HG02610 (cell line): ENCODE measurements around the gene CHD5.

ENCODE experiments used
- ATAC-seq: cut with Tn5 transposase; IDR thresholded peaks from one replicate; pipeline ENCODE4 v1.9.1; 2021; ENCODE audit warnings: mild to moderate bottlenecking, moderate library complexity; ENCODE audit not compliant: unreplicated experiment

CHD5 gene

DNA sequence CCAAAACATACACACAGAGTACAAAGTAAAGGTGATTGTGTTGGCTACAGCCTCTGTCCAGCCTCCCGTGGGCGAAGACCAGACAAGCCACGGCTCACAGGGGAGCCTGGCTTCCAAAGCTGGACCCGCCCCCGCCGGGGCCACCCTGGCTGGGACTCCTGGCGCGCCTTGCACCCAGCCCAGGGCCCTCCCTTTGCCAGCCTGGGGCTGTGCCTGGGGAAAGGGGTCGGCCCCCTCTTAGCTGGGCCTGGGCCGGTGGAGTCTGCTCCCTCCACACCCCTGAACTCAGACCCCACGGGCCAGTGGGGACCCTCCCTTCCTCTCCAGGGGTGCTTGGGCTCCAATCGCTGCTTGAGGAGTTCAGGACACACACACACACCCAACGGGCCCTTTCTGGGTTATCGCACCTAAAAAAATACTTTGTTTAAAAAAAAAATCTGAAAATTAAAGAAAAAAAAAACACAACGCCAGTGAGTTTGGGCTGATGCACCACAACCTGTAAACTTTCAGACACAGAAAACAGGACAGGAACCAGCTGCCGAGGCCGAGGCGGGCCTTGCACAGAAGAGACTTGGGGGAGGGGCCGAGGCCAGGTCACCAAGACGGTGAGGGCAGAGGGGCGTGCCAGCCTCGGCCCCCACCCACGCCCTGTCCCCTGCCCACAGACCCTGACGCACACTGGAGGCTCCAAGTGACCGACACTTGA lies 78.1 kb downstream of the CHD5 start:
- no peak for ATAC-seq

DNA sequence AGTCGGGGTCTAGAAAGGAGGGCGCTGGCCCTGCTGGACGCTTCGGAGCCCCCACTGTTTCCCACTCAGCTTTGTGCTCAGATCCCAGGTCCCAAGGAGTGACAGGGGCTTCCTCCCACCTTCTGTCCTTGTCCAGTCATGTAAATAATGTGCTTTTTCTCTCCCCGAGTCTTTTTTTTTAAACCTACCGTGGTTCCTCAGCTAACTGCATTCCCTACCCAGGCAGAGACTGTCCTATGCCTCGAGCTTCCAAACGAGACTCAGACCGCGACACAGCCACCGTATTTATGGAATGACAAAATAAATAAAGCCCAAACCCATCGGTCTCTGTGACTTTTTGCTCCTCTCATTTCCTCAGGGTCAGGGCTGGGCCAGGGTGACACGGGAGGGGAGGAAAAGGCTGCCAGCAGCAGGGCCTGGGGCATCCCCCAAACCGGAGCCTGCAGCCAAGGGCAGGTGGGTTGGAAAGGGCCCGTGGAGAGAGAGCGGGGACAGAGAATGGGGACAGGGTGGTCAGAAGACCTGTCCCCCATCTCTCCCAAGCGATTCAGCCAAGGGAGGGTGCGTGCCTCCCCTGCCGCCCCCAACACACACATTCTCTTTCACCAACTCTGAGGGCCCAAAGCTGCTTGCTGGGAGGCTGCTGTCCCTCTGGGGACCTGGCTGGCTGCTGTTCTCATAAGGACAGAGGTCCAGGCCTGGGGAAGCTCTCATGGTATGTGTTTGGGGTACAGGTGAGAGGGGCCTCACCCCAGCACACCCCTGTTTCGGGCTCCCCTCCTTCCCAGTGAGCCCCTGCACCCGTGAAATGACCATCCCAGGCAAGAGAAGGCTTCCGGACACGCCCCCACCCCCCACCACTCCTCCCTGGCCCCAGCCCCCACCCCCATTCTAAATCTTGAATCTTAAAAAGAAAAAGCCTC lies 79.0 kb downstream of the CHD5 start:
- no peak for ATAC-seq

DNA sequence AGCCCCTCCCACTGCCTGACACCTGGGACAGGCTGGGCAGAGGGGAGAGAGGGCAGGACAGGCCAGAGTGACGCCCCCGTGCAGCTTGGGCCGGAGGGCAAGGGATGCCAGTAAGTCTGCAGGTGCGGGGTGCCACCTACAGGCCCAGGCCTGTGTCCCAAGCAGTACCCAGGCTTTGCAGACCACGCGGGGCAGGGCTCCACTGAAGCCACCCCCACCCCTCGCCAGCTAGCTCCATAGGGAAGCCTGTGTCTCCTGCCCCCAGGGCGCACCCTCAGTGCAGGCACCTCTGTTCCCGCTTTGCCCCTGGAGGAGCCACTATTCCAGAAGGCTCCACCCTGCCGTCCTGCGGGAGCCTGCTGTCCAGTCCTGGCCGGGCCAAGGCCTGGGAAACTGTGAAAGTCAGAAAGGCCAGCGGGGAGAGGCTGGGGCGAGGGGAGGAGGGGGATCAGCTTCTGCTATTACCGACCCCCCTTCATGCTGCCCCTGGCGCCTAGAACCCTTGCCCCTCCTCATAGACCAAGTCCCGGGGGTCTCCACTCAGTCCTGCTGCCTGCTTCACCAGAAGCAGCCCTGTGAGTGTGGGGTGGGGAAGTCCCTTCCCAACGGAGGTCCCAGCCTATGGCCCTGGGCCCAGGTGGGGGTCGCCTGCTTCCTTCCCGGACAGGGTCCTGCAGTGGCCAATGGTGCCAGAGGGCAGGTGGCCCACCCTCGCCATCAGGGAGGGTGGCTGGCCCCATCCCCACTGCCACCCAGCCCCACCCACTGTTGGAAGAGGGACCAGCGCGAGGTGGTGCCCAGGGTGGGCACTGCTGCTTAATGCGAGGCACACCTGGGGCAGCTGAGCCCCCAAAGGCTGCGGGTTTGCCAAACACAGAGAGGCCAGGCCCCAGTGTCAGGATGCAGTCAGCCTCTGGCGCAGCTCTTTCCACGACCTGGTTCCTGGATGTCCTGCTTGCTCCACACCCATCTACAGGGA lies 80.0 kb downstream of the CHD5 start:
- ATAC-seq: no peak

GRCh38 chr1:6099297-6099696 lies 80.8 kb downstream of the CHD5 start:
- ATAC-seq: no peak

- no peak for ATAC-seq
Observed at GRCh38 chr1:6098303-6099215, 81.6 kb downstream of the CHD5 start.

GRCh38 chr1:6097824-6098223 lies 82.3 kb downstream of the CHD5 start:
- no peak for ATAC-seq

GRCh38 chr1:6097117-6097595 lies 83.0 kb downstream of the CHD5 start:
- ATAC-seq: no peak

- ATAC-seq: no peak
Observed at GRCh38 chr1:6096243-6097116, 83.6 kb downstream of the CHD5 start.

GRCh38 chr1:6095511-6096242 lies 84.4 kb downstream of the CHD5 start:
- ATAC-seq: no peak

DNA sequence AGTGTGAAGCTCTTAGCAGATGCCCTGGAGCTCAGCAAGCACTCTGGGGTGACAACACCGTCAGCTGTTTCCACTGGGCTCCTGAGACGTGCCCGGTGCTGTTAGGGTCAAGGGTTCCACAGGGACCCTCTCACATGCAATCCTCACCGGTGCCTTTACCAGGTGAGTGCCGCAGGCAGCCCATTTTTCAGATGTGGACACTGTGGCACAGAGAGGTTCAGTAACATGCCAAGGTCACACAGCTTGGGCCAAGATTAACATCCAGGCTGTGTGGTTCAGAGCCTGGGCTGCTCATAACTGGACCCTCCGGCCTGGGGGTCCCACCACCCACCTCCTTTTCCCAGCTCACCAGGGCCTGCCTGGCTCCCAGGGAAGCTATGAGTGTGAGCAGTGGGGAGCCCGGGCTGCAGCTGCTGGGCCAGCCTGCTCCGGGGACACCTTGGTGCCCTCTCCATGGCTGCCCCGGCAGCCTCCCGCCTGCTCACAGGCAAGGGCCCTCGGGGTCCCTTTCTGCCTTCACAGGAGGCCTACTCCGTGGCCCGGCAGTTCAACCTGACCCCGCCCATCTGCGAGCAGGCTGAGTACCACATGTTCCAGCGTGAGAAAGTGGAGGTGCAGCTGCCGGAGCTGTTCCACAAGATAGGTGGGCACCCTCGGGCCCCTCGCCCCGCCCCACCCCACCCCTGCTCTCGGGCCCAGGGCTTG lies 85.2 kb downstream of the CHD5 start:
- ATAC-seq: no peak

DNA sequence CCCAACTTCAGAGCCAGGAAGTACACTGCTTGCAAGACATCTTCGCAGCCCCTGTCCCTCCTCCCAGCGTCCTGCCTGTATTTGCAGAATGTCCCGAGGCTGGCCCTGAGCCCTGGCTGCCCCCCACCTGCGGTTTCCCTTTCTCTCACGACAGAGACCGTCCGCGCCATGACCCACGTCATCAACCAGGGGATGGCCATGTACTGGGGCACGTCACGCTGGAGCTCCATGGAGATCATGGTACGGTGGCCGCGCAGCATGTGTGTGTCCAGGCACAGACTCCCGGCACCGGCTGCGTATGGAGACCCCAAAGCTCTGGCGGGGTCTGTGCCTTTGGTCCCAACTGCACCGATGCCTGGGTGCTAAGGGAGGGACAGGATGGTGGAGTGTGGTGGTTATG lies 85.9 kb downstream of the CHD5 start:
- no peak for ATAC-seq

- ATAC-seq: no peak
Observed at GRCh38 chr1:6093611-6094010, 86.5 kb downstream of the CHD5 start.

DNA sequence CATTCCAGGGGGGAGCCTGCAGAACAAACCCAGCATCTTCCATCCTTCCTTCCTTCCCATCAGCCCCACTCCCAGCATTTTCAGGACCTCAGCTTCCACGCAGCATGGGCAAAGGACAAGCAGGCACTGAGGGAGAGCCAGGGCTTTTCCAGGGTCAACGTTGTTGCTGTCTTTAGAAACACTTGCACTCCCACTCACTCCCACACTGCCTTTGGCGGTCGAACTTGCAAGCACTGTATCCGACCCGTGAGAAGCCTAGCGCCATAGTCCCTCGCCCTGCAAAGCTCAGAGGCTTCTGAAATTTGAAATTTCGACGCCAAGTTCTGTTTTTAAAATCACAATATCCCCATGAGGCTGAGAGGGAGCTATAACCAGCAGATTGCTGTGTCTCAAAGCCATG lies 87.0 kb downstream of the CHD5 start:
- no peak for ATAC-seq

GRCh38 chr1:6092211-6092610 lies 87.9 kb downstream of the CHD5 start:
- ATAC-seq: no peak

GRCh38 chr1:6091823-6092109 lies 88.4 kb downstream of the CHD5 start:
- ATAC-seq: no peak

GRCh38 chr1:6090996-6091822 lies 88.9 kb downstream of the CHD5 start:
- no peak for ATAC-seq

- ATAC-seq: no peak
Observed at GRCh38 chr1:6090288-6090687, 89.8 kb downstream of the CHD5 start.
